GM21528 (cell line): ENCODE measurements around the gene TPPP.

Experiments used
- ATAC-seq: cut with Tn5 transposase; IDR thresholded peaks from one replicate; pipeline ENCODE4 v1.9.1; 2021; ENCODE audit warnings: mild to moderate bottlenecking, moderate library complexity; ENCODE audit not compliant: unreplicated experiment, low FRiP score

The TPPP gene

GRCh38 chr5:652023-652515, 41.1 kb downstream of the TPPP start:
- ATAC-seq = no peak

DNA sequence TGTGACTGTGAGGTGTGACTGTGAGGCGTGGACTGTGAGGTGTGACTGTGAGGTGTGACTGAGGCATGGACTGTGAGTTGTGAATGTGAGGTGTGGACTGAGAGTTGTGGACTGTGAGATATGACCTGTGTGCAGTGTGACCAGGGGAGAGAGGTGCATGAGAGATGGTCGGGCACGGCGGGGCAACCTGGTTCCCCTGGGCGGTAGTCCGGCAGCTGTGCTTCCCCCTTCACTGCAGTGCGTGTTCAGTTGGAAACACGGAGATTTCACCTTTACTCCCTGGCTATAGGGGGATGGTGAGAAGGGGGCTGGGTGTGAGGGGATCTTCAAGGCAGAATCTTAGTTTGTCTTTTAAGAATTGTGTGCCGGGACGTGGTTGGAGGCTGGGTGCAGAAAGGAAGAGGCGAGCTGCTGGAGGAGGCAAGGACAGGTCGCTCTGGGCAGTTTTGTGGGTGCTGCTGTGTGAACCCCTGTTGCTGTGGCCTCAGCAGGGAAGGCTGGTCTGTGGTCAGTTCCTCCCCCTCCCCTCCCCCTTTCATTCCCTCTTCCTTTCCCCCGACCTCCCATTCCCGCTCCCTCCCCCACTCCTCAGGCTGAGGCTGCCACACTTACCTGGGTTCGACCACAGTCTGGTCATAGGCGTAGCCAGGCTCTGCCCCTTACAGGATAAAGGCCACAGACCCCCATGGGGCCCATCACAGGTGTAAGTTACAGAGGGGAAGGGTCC, 41.7 kb downstream of the TPPP start:
- no peak for ATAC-seq

GRCh38 chr5:647727-648126, 45.4 kb downstream of the TPPP start:
- ATAC-seq = no peak

DNA sequence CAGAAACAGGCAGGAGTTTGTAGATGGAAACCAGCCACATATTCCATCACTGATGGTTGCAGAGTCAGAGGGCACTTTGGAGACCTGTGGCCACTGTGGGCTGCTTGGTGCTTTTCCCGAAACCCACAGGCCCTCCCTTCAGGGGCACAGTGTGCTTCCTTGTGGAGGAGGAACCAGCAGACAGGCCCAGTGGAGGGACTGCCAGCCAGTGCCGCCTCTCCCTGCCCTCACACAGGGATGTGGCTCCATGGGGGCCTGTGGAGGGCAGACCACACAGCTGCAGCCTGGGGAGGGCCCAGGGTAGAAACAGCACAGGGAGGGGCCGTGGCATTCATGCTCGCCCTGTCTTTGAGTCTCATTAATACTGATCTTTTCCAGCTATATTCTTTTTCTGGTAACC, 45.8 kb downstream of the TPPP start:
- no peak for ATAC-seq

DNA sequence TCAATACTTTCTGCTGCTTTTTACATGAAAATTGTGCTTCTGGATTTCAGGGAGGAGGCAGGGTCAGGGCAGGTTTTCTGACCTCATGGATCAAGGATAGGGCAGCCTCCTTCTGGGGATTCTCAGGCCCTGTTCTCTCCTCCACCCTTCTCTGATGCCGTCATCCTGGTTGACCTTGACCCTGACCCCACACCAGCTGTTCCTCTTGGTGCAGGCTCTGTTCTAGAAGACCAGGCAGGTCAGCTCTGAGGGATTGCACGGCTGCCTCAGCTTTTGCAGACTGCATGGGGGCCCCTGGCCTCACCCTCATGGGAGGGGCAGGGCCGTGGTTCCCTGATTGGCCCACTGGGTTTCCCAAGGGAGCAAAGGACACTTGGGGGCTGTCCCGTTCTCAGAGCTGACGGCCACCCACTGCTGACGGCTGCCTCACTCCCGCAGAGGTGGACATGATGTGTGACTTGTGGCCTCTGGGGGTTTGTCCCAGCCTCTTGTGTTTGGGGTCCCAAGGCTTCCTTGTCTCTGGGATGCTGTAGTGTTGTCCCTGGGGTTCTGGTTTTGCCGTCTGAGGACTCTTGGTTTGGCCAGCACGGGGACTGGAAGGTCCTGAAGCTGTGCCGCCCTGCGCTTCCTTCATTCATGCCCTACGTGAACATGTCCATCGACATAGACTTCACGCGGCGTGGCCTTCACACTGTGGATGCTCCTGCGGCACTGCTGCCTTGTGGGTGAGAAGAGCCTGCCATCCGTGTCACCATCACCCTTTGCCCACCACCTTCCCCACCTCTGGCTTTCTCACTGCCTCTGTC, 46.6 kb downstream of the TPPP start:
- no peak for ATAC-seq

GRCh38 chr5:645421-645820, 47.7 kb downstream of the TPPP start:
- ATAC-seq = no peak

DNA sequence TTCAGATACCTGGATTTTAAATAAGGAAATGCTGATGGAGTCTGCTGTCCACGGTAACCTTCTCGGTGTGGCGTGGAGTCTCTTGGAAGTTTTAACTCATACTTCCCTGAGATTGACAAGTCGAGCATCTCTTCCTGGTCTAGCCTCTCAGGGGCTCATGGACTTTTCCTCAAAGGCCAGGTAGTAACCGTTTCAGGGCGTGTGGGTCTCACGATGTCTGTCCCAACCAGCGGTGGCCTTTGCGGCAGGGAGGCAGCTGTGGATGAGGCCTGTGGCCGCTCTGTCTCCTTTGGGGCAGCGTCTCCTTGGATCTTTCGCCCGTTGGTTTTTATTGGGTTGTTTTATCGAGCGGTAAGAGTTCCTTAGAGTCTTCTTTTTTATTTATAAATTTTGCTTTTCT, 48.2 kb downstream of the TPPP start:
- ATAC-seq = no peak

GRCh38 chr5:644509-644908, 48.6 kb downstream of the TPPP start:
- no peak for ATAC-seq

- peak; percentile 71 for ATAC-seq
Observed at GRCh38 chr5:643811-644271, 49.3 kb downstream of the TPPP start.

- peak; percentile 32 for ATAC-seq
Observed at GRCh38 chr5:643351-643801, 49.8 kb downstream of the TPPP start.

DNA sequence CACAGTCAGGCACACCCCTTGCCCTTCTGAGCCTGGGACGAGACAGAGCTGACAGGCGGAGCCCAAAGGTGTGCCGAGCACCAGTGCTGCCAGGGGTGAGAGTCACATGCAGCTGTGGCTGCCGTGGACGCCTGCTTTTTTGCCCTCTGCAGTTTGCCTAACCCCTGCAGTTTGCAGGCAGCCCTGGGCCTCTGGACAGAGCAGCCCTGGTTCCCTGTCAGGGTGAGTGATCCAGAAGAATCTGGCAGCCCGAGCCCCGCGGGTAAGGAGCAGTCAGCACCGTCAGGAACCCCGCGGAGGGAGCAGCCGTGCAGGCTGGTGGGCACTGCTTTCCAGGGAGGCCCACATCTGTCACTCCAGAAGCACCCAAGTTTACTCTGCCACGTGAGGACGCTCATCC, 50.7 kb downstream of the TPPP start:
- no peak for ATAC-seq

DNA sequence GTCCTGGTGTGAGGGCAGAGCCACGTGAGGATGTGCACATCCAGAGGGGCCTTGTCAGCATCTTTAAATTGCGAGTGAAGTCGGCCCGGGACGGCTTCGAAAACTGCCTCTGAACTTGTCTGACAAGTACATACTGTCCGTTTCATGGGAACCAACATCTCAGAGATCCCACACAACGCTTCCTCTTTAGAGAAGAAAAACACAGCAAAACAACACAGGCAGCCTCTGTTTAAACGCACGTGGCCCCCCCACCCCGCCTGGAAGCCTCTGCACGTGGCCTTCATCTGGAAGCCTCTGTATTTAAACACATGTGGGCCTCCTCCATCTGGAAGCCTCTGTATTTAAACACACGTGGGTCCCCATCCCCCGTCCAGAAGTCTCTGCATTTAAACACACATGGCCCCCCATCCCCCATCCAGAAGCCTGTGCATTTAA, 51.8 kb downstream of the TPPP start:
- no peak for ATAC-seq

DNA sequence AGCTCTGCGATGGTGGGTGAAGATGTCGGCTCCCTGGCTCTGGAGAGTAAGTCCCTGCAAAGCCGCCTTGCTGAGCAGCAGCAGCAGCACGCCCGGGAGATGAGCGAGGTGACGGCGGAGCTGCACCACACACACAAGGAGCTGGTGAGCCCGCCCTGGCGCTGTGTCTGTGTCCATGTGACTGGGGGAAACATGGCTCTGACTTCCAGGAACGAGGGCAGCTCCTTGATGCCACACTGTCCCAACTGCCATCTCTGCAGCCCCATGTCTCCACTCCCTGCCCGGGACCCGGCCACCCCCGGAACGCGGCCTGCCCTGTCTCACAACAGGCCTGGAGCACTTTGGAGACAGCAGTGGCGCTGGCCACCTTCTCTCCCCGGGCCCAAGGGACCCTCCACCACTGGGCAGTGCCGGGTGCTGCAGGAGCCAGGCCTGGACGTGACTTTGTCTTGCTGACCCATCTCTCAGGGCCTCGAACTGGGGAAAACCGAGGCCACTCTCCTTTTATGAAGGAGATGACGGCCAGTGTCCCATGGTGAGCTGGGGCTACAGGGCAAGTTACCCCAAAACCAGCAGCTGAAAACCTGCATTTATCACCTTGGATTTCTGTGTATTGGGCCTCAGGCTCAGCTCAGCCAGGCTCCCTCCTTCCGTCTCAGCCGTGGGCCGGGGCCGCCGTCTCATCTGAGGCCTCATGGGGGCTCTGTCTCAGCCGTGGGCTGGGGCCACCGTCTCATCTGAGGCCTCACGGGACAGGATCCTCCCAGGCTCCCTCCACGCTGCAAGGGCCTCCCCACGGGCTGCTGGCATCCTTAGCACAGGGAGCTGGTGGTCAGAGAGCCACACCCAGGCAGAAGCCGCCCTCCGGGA, 52.5 kb downstream of the TPPP start:
- no peak for ATAC-seq

DNA sequence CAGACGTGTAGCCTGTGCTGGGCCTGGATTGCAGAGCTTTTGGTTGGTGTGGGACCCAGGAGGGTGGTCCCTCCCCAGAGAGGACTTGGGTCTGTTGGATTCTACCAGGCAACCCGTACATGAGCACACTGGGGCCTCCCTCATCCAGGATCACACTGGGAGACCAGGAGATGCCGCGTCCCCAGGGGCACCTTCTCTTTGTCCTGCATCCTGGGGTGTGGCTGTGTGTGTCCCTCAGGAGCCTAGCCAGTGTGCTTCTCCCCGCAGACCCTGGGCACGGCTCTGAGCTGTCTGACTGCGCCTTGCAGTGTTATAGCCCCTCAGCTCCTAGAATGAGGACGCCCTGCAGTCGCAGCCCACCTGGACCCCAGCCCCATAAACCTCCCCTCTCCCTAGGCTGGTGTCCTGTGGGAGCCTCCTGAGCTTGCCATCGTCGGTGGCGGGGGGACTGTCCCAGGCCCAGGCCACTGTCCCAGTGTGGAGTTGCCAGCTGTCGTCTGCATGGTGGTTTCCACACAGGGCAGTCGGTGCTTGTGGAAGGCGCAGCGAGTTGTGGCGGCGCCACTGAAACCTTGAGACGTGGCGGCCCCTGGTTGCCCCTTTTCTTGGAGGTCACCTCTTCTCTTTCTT, 53.5 kb downstream of the TPPP start:
- no peak for ATAC-seq

DNA sequence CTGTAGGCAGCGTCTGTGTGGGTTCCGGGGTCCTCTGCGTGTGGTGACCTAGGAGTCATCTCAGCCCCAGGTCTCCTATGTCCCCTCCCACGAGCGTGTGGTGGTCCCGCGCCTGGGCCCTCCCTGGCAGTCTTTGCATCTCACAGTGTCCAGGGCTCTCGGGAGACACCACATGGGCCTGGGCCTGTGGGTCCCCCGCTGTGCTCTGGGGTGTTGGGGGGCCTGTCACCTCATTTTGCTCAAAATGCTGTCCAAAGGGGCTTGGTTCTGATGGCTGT, 54.0 kb downstream of the TPPP start:
- no peak for ATAC-seq

- ATAC-seq = no peak
Observed at GRCh38 chr5:638501-639252, 54.5 kb downstream of the TPPP start.

DNA sequence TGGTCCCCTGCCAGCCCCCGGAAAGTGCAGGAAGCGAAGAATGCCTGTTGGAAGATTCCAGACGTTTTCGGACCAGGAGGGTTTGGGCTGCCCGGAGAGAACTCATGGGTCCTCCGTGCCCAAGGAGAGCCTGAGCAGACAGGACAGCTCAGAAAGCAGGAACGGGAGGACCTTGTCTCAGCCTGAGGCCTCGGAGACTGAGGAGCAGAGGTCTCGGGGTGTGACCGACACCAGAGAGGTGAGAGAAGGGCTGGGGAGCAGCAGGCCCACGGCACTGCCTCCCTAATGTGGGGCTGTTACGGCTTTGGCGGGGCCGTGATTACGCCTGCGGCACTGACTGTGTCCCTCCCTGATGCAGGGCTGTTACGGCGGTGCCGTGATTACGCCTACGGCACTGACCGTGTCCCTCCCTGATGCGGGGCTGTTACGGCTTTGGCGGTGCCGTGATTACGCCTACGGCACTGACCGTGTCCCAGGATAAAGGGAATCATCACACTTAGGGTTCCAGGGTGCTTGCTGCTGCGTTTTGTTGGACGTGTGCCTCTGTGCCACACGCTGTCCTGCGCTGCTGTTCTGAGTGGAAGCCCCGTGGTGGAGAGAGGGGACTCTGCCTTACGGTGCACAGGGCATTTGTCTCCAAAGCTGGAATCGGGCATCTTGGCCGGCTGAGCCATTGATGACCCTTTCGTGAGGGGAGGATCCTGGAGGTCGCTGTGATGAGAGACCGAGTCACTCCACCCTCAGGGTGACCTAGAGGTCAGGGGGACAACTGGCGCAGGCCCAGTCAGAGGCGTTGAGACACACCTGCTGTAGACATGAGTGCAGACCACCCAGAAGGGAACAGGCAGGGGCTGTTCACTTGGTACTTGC, 55.3 kb downstream of the TPPP start:
- ATAC-seq = no peak

- ATAC-seq = no peak
Observed at GRCh38 chr5:636951-637350, 56.2 kb downstream of the TPPP start.
